ENCODE data around the gene DDAH2.

- TF ChIP-seq, protein P1, sequence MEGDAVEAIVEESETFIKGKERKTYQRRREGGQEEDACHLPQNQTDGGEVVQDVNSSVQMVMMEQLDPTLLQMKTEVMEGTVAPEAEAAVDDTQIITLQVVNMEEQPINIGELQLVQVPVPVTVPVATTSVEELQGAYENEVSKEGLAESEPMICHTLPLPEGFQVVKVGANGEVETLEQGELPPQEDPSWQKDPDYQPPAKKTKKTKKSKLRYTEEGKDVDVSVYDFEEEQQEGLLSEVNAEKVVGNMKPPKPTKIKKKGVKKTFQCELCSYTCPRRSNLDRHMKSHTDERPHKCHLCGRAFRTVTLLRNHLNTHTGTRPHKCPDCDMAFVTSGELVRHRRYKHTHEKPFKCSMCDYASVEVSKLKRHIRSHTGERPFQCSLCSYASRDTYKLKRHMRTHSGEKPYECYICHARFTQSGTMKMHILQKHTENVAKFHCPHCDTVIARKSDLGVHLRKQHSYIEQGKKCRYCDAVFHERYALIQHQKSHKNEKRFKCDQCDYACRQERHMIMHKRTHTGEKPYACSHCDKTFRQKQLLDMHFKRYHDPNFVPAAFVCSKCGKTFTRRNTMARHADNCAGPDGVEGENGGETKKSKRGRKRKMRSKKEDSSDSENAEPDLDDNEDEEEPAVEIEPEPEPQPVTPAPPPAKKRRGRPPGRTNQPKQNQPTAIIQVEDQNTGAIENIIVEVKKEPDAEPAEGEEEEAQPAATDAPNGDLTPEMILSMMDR (IDR thresholded peaks at IDR 0.05), result no peak
- TF ChIP-seq POLR2A (IDR thresholded peaks at IDR 0.05), result no peak
Observed at GRCh38 chr6:31717499-31718222, 11.4 kb downstream of the DDAH2 start.
